HG02623 (cell line): ENCODE data around the gene ELF4.

Experiments used
- ATAC-seq: cut with Tn5 transposase; IDR thresholded peaks from one replicate; pipeline ENCODE4 v1.9.1; 2021; ENCODE audit warnings: moderate library complexity; ENCODE audit not compliant: unreplicated experiment

The ELF4 gene

GRCh38 chrX:130085551-130086446 is 24.5 kb downstream of the ELF4 start:
- no peak for ATAC-seq

DNA sequence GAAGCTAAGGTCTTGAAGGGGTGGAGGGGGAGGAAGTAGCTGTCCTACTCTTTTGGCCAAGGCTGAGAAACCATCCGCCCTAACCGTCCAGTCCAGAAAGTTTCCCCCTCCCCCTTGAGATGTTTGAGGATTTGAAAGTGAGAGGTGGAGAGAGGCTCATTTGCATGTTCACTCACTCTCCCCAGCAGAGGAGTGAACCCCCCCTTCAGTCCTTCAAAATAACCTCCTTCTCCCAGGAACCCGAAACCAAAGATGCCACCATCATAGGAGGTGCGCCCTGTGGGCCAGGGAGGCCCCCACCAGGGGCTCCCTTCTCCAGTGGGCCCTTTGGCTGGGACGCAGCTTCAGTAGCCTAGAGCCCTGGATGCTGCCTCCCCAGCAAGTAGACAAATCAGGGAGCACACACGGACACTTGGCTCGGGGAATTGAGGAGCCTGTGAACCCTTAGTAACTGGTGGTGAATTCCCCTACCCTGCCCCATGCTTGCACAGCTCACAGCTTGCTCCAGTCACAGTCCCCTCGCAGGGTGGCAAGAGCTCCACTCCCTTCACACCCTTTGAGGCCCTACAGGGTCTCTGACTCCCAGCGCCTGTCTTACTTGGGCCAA is 25.6 kb downstream of the ELF4 start:
- peak; percentile 38 for ATAC-seq

DNA sequence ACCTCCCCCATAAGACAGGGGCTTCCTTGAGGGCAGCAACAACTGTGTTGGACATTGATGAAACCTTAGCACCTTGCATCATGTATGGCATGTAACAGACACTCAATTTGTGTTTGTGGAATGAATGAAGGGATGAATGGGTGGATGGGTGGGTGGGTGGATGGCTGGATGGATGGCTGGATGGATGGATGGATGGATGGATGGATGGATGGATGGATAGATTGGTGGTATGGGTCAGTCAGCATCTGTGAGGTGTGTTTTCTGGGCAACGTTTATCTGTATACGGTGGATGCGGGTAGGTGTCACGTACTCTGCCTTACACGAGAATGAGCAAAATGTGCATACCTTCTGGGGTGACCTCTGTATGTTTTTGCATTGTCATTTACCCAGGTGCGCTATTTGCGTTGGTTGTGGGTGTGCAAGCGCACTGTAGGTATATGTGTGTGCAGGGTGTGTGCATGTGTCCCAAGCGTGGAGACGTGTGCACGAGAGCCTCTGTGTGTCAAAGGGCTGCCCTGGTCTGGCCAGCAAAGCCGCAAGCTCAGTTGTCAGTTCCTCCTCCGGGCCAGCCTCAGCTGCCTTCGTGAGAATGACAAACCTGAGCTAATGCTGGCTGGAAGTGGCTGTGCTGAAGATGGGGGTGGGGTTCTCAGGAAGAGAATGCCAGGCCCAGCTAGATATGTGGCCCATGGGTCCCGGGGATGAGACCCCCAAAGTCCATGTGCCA is 26.5 kb downstream of the ELF4 start:
- no peak for ATAC-seq

GRCh38 chrX:130083107-130083490 is 27.2 kb downstream of the ELF4 start:
- no peak for ATAC-seq

DNA sequence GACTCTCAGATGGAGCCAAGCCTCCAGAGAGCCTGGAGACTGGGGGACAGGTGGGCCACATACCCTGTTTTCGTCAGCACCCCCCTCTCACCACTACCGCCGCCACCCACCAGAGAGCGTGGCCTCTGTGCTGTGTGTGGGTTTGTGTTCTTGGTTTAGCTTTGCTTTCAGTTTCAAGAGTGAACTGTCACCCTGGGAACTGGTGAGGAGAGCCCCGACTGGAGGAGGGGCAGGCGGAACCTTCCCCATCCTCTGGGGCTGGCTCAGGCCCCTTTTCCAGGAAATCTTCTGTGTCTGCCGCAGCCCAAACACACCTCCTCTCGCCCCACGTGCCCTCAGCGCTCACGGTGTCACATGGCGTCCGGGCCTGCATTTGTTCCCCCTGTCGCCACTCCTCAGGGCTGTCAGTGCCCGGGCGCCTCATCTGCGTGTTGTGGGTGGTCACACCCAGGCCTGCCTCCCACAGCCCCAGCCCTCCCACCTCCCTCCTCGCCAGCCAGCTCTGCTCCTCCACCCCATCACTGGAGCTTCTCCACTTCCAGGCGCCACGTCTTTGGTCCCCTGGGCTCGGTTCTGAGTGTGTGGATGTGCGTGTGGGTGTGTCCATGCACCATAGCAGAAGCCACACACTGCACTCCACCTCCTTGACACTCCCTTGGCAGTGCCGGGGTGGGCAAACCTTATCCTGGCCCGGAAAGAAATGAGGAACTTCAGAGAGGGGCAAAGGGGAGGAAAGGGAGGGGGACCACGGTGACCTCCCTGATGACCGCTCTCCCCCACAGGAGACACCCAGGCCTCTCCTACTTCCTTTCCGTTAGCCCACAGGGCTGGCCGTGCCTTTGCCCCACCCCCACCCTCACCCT is 27.8 kb downstream of the ELF4 start:
- ATAC-seq: peak; percentile 55

DNA sequence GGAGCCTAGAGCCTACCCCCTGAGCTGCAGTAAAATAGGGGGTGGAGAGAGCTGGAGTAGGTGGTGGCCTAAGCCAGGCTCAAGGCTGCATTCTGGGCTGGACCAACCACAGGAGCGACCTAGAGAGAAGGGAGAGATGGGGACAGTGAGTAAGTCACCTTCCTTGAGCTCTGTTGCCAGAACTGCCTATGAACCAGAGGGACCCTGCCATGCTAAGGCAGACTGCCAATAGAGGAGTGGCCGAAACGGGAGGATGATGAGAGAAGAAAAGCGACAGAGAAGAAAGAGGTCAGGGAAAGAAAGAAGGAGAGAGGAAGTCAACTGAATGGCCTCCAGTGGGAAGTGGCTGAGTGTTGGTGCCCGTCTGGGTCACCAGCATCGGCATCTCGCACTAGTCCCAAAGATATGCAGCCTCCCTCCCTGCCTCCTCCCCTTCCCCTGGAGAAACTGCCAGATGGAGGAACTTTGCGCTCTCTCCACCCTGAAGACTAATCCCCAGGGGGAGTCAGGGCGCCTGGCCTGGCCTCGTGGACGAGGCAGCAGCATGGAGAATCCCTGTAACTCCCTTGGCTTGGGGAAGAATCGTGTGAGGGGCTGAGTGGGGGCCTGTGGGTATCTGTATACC is 28.8 kb downstream of the ELF4 start:
- no peak for ATAC-seq

GRCh38 chrX:130080791-130081367 is 29.4 kb downstream of the ELF4 start:
- no peak for ATAC-seq

DNA sequence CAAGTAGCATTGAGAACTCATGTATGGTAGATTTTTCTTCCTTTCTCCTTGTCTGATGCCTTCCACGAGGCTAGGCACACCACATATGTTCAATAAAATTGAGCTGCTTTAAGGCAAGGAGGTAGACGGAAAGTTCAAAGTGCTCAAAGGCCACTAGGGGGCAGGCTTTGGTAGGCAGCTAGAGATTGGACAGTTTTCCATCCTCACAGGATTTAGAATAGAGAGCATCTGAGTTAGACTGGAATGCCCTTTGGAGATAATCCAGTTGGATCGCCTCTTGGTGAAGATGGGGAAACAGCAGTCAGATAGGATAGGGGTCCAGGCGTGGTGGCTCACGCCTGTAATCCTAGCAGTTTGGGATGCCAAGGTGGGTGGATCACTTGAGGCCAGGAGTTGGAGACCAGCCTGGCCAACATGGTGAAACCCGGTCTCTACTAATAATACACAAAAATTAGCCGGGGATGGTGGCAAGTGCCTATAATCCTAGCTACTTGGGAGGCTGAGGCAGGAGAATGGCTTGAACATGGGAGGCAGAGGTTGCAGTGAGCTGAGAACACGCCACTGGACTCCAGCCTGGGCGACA is 30.4 kb downstream of the ELF4 start:
- no peak for ATAC-seq

GRCh38 chrX:130075777-130076176 is 34.5 kb downstream of the ELF4 start:
- ATAC-seq: no peak

GRCh38 chrX:130072345-130072740 is 38.0 kb downstream of the ELF4 start:
- ATAC-seq: no peak

DNA sequence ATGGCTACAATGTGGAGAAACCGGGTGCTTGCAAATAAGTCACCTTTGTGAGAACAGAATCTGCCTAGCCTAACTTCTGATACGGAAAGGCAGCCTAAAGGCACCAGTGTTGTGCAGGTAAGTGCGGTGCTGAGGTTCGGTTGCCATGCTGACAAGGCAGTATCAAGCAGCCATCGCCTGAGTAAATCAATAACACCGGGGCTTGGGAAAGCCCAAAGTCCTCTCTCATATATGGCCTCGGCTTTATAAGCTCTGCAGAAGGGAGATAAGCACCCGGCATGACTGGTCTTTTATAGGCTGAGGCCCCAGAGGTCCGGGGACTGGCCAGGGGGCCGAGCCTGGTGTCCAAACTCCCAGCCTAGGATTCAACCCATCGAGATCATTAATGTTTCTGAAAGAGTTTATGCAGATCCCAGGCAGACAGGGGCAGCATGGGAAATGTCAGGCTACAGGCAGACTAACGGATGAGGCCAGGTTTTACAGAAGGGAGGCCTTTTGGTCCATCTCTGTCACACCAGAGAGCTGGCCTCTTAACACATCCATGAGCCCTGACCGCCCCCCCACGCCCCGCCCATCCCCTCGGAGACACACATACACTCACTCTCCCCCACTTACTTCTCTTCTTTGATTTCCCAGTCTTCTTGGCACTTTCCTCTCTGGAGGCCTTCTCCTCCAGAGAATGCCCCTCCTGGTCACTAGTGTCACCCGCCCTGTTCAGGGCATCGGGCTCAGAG is 38.5 kb downstream of the ELF4 start:
- no peak for ATAC-seq

DNA sequence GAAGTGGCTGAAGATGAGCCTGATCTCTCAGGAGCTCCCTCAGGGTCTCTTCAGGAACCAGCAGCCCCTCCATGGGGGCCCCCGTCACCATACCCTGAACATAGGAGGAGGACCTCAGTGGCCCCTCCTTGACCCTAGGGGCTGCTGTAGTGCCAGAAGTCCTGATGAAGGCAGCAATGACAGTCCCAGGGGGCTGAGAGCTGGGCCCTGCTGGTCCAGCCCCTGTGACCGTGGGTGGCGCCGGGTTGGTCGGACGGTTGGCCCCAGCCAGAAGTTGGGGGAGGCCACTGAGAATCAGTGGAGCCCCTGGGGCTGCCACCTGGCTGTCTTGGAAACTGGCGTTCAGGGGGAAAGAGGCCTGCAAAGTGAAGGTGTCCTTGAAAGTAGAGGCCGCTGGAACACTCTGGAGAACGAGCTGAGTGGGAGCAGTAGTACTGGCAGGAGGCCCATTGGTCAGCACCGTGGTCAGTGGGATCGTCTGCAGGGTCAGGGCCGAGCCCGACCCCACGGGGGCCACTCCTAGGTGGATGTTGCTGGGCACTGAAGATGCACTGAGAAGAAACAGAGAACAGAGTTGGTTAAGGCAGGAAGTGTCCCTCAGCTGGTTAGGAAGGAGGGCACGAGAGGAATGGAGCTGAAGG is 43.2 kb downstream of the ELF4 start:
- ATAC-seq: no peak

- ATAC-seq: peak; percentile 96
Measured at GRCh38 chrX:130060122-130061069, 49.9 kb downstream of the ELF4 start.

GRCh38 chrX:130058652-130059051 is 51.6 kb downstream of the ELF4 start:
- no peak for ATAC-seq

GRCh38 chrX:130057209-130057608 is 53.1 kb downstream of the ELF4 start:
- ATAC-seq: no peak

DNA sequence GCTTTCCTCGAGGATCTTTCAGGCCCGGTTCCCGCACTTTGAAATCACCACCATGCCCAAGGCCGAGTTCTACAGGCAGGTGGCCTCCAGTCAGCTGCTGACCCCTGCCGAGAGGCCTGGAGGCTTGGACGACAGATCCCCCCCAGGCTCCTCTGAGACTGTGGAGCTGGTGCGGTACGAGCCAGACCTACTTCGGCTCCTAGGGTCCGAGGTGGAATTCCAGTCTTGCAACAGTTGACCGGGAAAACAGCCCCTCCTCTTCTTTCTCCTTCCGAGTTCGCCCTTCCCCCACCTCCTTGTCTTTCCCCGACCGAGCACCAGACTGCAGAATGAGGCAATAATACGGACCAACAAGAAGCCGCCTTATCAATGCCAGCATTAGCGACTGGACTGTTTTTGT is 54.4 kb downstream of the ELF4 start:
- ATAC-seq: no peak

GRCh38 chrX:130055103-130055502 is 55.2 kb downstream of the ELF4 start:
- ATAC-seq: no peak
